H1 (cell line): ENCODE measurements around the gene PCDHGA8. TPM values are rescaled to one million over a fixed set of nuclear protein-coding genes. Genes with fewer than 3 reads are reported as not detected.
"Not testable (repeated sequence)": the region's sequence is repeated elsewhere in the genome, so short reads cannot be mapped to it uniquely, and the experiment has no call there.

ENCODE experiments used
- CTCF ChIA-PET: fragments of 300-600 bp; sonication (Branson Sonifier 250); formaldehyde crosslinking; loops from one replicate; lab custom pipeline; 2021; ENCODE audit not compliant: partially characterized antibody; lab: Charles Lee
- POLR2A ChIA-PET: fragments of 300-600 bp; sonication (Branson Sonifier 250); formaldehyde crosslinking; loops from one replicate; lab custom pipeline; 2021; ENCODE audit warnings: inconsistent platforms; ENCODE audit not compliant: partially characterized antibody; lab: Charles Lee
- DNase-seq, 2 experiments: peaks; one replicate each; pipeline versions ENCODE4 v3.0.0 to v3.0.0-alpha.2; 2010 to 2022; ENCODE audit warnings: low spot score in 2 of 2, low read depth in 1 of 2, mixed read lengths in 1 of 2
- FAIRE-seq: peaks from 2 replicates; lab custom pipeline; 2011; peaks lifted over from hg19 to GRCh38; lab: Jason Lieb, UNC
- H2AFZ ChIP-seq: 2 replicates; pipeline ENCODE4 v1.8.1; 2012; ENCODE audit warnings: low read length, inconsistent platforms
- H2AK5ac ChIP-seq: 2 replicates; pipeline ENCODE4 v1.6.1; 2013; ENCODE audit warnings: low read depth, low read length
- H2BK120ac ChIP-seq: replicated peaks from 2 replicates; pipeline ENCODE3; 2013; ENCODE audit warnings: low read depth, low read length, inconsistent platforms
- H2BK12ac ChIP-seq: 2 replicates; pipeline ENCODE4 v1.6.1; 2013; ENCODE audit warnings: low read depth, low read length
- H2BK15ac ChIP-seq: 2 replicates; pipeline ENCODE4 v1.6.1; 2013; ENCODE audit warnings: low read length
- H2BK20ac ChIP-seq: 2 replicates; pipeline ENCODE4 v1.6.1; 2013; ENCODE audit warnings: low read length
- H2BK5ac ChIP-seq: 2 replicates; pipeline ENCODE4 v1.6.1; 2013; ENCODE audit warnings: low read depth, low read length
- H3K14ac ChIP-seq: 2 replicates; pipeline ENCODE4 v1.6.1; 2013; ENCODE audit warnings: inconsistent platforms; ENCODE audit not compliant: insufficient read length
- H3K18ac ChIP-seq: 2 replicates; pipeline ENCODE4 v1.6.1; 2013; ENCODE audit warnings: low read length; ENCODE audit errors: extremely low read depth
- H3K23ac ChIP-seq: 2 replicates; pipeline ENCODE4 v1.6.1; 2013; ENCODE audit warnings: inconsistent platforms; ENCODE audit not compliant: insufficient read length
- H3K23me2 ChIP-seq: 2 replicates; pipeline ENCODE4 v1.6.1; 2013; ENCODE audit warnings: low read depth, low read length
- H3K27ac ChIP-seq: 2 replicates; pipeline ENCODE4 v1.6.1; 2011; ENCODE audit warnings: low read depth, low read length, inconsistent platforms
- H3K27me3 ChIP-seq, 4 experiments: replicated peaks in 1 of 4; 1 replicate in 1 of 4; 2 replicates in 3 of 4; pipeline versions ENCODE4 v1.6.1 to v1.8.1; 2011 to 2013; ENCODE audit warnings: low read length in 3 of 4, mild to moderate bottlenecking in 3 of 4, inconsistent platforms in 2 of 4, mixed read lengths in 2 of 4, moderate library complexity in 1 of 4; ENCODE audit not compliant: control insufficient read depth in 3 of 4, insufficient read depth in 3 of 4; ENCODE audit errors: extremely low read depth in 1 of 4
- H3K36me3 ChIP-seq, 4 experiments: 2 replicates each; pipeline versions ENCODE4 v1.6.1 to v1.8.1; 2011 to 2013; ENCODE audit warnings: mild to moderate bottlenecking in 4 of 4, low read length in 3 of 4, moderate library complexity in 2 of 4, control low read depth in 1 of 4, inconsistent platforms in 1 of 4; ENCODE audit not compliant: insufficient read depth in 4 of 4, control insufficient read depth in 2 of 4
- H3K4ac ChIP-seq: replicated peaks from 2 replicates; pipeline ENCODE3; 2013; ENCODE audit warnings: low read length, low read depth, mixed read lengths, inconsistent platforms; ENCODE audit not compliant: insufficient read length
- H3K4me1 ChIP-seq, 4 experiments: replicated peaks in 1 of 4; 1 replicate in 1 of 4; 2 replicates in 3 of 4; pipeline versions ENCODE4 v1.6.1 to v1.8.1; 2011 to 2013; ENCODE audit warnings: low read length in 3 of 4, inconsistent platforms in 2 of 4, mixed read lengths in 1 of 4; ENCODE audit not compliant: insufficient read depth in 4 of 4, control insufficient read depth in 3 of 4
- H3K4me2 ChIP-seq, 2 experiments: 2 replicates each; pipeline versions ENCODE4 v1.6.1 to v1.8.1; 2011 to 2013; ENCODE audit warnings: low read depth in 2 of 2, low read length in 2 of 2, control low read depth in 1 of 2, inconsistent platforms in 1 of 2, mild to moderate bottlenecking in 1 of 2; ENCODE audit not compliant: insufficient read depth in 1 of 2
- H3K4me3 ChIP-seq, 4 experiments: fragments of 200-600, 300-600 bp in 1 of 4; sonication (generic), shearing (Covaris generic), sonication (Bioruptor Twin) in 1 of 4; 2 replicates each; pipeline versions ENCODE4 v1.5.1 to v1.8.1; 2011 to 2016; ENCODE audit warnings: low read length in 4 of 4, low read depth in 3 of 4, control low read depth in 2 of 4, inconsistent platforms in 2 of 4, mild to moderate bottlenecking in 2 of 4, mixed read lengths in 1 of 4, moderate library complexity in 1 of 4; ENCODE audit not compliant: insufficient read depth in 2 of 4; ENCODE audit errors: extremely low read depth in 1 of 4
- H3K56ac ChIP-seq: replicated peaks from 2 replicates; pipeline ENCODE3; 2013; ENCODE audit warnings: low read depth, mild to moderate bottlenecking, mixed read lengths, low read length, inconsistent platforms; ENCODE audit not compliant: insufficient read length
- H3K79me1 ChIP-seq: 2 replicates; pipeline ENCODE4 v1.6.1; 2013; ENCODE audit warnings: low read depth, low read length, control low read depth
- H3K79me2 ChIP-seq, 2 experiments: 2 replicates each; pipeline versions ENCODE4 v1.6.1 to v1.8.1; 2012 to 2013; ENCODE audit warnings: low read length in 2 of 2, mild to moderate bottlenecking in 2 of 2, inconsistent platforms in 1 of 2; ENCODE audit not compliant: insufficient read depth in 2 of 2, control insufficient read depth in 1 of 2
- H3K9ac ChIP-seq, 4 experiments: replicated peaks in 1 of 4; 1 replicate in 1 of 4; 2 replicates in 3 of 4; pipeline versions ENCODE4 v1.6.1 to v1.8.1; 2011 to 2013; ENCODE audit warnings: low read depth in 3 of 4, low read length in 3 of 4, control low read depth in 2 of 4, mild to moderate bottlenecking in 2 of 4, moderate library complexity in 2 of 4, inconsistent platforms in 1 of 4; ENCODE audit errors: extremely low read depth in 1 of 4
- H3K9me3 ChIP-seq, 2 experiments: 2 replicates each; pipeline versions ENCODE4 v1.6.1 to v1.8.1; 2012 to 2013; ENCODE audit warnings: mild to moderate bottlenecking in 2 of 2, moderate library complexity in 2 of 2, control low read depth in 1 of 2, inconsistent platforms in 1 of 2, low read depth in 1 of 2, low read length in 1 of 2, mixed read lengths in 1 of 2; ENCODE audit not compliant: insufficient read depth in 2 of 2
- H4K20me1 ChIP-seq, 2 experiments: replicated peaks in 1 of 2; 2 replicates each; pipeline versions ENCODE3 to v1.8.1; 2011 to 2013; ENCODE audit warnings: inconsistent platforms in 2 of 2, low read length in 2 of 2, mild to moderate bottlenecking in 1 of 2; ENCODE audit not compliant: insufficient read depth in 2 of 2, control insufficient read depth in 1 of 2
- H4K5ac ChIP-seq: 2 replicates; pipeline ENCODE4 v1.6.1; 2013; ENCODE audit warnings: low read length, low read depth, mixed read lengths, inconsistent platforms; ENCODE audit not compliant: insufficient read length
- H4K8ac ChIP-seq: 2 replicates; pipeline ENCODE4 v1.8.0; 2013; ENCODE audit warnings: mild to moderate bottlenecking, moderate library complexity, low read length, inconsistent platforms; ENCODE audit not compliant: insufficient read depth; ENCODE audit errors: extremely low read depth
- H4K91ac ChIP-seq: replicated peaks from 2 replicates; pipeline ENCODE3; 2013; ENCODE audit warnings: low read length, mixed read lengths, inconsistent platforms; ENCODE audit not compliant: insufficient read length
- WGBS, 2 experiments: shearing (Covaris generic) in 1 of 2; methylation state at CpG; one replicate each; pipeline versions ENCODE4 v1.1.6 to v1.1.7; 2013 to 2015; ENCODE audit warnings: low lambda C conversion rate in 2 of 2, mixed read lengths in 2 of 2, inconsistent platforms in 1 of 2, low coverage in 1 of 2, missing lambda C conversion rate in 1 of 2; ENCODE audit not compliant: insufficient replicate concordance in 2 of 2, insufficient coverage in 1 of 2, insufficient read length in 1 of 2; ENCODE audit errors: extremely low coverage in 1 of 2, missing lambda C conversion rate in 1 of 2; 5-methylcytosine and 5-hydroxymethylcytosine counted together
- polyA plus RNA-seq, 7 experiments: library from polyadenylated mRNA; depleted of rRNA in 3 of 7; stranded (reverse) in 5 of 7; unstranded in 2 of 7; fragments of >200 nt in 5 of 7; fragments of 200-250 nt in 2 of 7; gene quantifications; 1 replicate in 5 of 7; 2 replicates in 1 of 7; 4 replicates in 1 of 7; pipeline versions ENCODE4 v1.2.1 to v1.2.3, GENCODE V29; 2011 to 2013; ENCODE audit warnings: missing spikeins in 2 of 7, mixed read lengths in 2 of 7
- total RNA-seq: library from RNA; stranded (reverse); fragmentation: NEBNext Ultra II Directional; extraction: Animal tissue kit (Norgen Biotek cat#: 25700); gene quantifications from 2 replicates; pipeline ENCODE4 v1.2.1, GENCODE V29; 2021
- TF ChIP-seq, protein P1 (sequence below), 3 experiments: IDR thresholded peaks; 1 replicate in 2 of 3; 2 replicates in 1 of 3; pipeline versions ENCODE4 v1.5.1 to v1.6.1; 2011; ENCODE audit warnings: low read length in 3 of 3, mild to moderate bottlenecking in 3 of 3, inconsistent platforms in 2 of 3, low read depth in 1 of 3, moderate library complexity in 1 of 3; ENCODE audit not compliant: insufficient read depth in 1 of 3; ENCODE audit errors: control extremely low read depth in 1 of 3

Gene PCDHGA8
- total and polyA plus RNA-seq, 2 of the 8 experiments (the other 6 are each of a cell fraction or from before 2014, with no cell fraction given) = 0.79 to 1.4 TPM

DNA sequence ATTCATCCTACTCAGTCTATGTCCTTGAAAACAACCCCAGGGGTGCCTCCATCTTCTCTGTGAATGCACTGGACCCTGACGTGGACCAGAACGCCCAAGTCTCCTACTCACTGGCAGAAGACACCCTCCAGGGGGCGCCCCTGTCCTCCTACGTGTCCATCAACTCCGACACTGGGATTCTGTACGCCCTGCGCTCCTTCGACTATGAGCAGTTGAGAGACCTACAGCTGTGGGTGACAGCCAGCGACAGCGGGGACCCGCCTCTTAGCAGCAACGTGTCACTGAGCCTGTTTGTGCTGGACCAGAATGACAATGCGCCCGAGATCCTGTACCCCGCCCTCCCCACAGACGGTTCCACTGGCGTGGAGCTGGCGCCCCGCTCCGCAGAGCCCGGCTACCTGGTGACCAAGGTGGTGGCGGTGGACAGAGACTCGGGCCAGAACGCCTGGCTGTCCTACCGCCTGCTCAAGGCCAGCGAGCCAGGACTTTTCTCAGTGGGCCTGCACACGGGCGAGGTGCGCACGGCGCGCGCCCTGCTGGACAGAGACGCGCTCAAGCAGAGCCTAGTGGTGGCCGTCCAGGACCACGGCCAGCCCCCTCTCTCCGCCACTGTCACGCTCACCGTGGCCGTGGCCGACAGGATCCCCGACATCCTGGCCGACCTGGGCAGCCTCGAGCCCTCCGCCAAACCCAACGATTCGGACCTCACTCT, 16.8 kb upstream of the PCDHGA8 start:
- CTCF ChIA-PET = interaction anchor here (0.8 to 2.9 kb wide), 8 partner anchors 12 to 146 kb away, joined by 3 to 11 read pairs (median 5); partner anchors contain the start of genes PCDHGA5, PCDHGB2 and PCDHGB4
- H2AFZ ChIP-seq, H3K23ac ChIP-seq, H3K36me3 ChIP-seq, H3K27ac ChIP-seq, H2AK5ac ChIP-seq, FAIRE-seq, H3K4me1 ChIP-seq, H2BK20ac ChIP-seq, H3K23me2 ChIP-seq, H3K9ac ChIP-seq, H3K14ac ChIP-seq, H4K20me1 ChIP-seq, H3K27me3 ChIP-seq, H2BK5ac ChIP-seq, POLR2A ChIA-PET, H2BK120ac ChIP-seq, H3K4ac ChIP-seq, H2BK12ac ChIP-seq, H3K79me1 ChIP-seq, H4K5ac ChIP-seq, H3K18ac ChIP-seq, H2BK15ac ChIP-seq, H3K79me2 ChIP-seq, H3K4me2 ChIP-seq, H3K56ac ChIP-seq, H4K8ac ChIP-seq, H3K4me3 ChIP-seq, H4K91ac ChIP-seq: not testable (repeated sequence)
- H3K9me3 ChIP-seq = peaks cover 36 to 45% of the 10 kb centered on the region in 2 experiments; a peak in 3 of 4 replicates
- DNase-seq = peak in 1 of 2 experiments; percentile 47
- 94% methylated on average over 24 of the region's 48 CpGs; no CpG with 5 or more reads in 1 of the 2 experiments for WGBS, 2 experiments
- TF ChIP-seq, protein P1, sequence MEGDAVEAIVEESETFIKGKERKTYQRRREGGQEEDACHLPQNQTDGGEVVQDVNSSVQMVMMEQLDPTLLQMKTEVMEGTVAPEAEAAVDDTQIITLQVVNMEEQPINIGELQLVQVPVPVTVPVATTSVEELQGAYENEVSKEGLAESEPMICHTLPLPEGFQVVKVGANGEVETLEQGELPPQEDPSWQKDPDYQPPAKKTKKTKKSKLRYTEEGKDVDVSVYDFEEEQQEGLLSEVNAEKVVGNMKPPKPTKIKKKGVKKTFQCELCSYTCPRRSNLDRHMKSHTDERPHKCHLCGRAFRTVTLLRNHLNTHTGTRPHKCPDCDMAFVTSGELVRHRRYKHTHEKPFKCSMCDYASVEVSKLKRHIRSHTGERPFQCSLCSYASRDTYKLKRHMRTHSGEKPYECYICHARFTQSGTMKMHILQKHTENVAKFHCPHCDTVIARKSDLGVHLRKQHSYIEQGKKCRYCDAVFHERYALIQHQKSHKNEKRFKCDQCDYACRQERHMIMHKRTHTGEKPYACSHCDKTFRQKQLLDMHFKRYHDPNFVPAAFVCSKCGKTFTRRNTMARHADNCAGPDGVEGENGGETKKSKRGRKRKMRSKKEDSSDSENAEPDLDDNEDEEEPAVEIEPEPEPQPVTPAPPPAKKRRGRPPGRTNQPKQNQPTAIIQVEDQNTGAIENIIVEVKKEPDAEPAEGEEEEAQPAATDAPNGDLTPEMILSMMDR (IDR thresholded peaks at IDR 0.05; ENCODE audit: control extremely low read depth in 1 of 3, insufficient read depth in 1 of 3, low read depth in 1 of 3, low read length in 3 of 3) = peak in 2 of 3 experiments; percentile 6 to 24; a peak in 3 of 4 replicates
